GM12878 (cell line): ENCODE measurements around the gene SAFB. TPM values are rescaled to one million over a fixed set of nuclear protein-coding genes. Genes with fewer than 3 reads are reported as not detected.

ENCODE experiments used
- ATAC-seq: fragments of 200-7000 bp; cut with Tn5 transposase; 3 replicates; pipeline ENCODE4 v1.9.1; 2020; ENCODE audit warnings: mild to moderate bottlenecking, moderate library complexity
- BruUV-seq: library from RNA; stranded (reverse); fragments of 400-500 nt; replicated peaks from 2 replicates; lab custom pipeline; 2021; lab: Mats Ljungman, UMichigan
- CTCF ChIA-PET: fragments of 300-600 bp; sonication (Branson Sonifier 250); formaldehyde crosslinking; extraction: SDS; loops from one replicate; lab custom pipeline; 2021; ENCODE audit warnings: inconsistent platforms; lab: Yijun Ruan, JAX
- POLR2A ChIA-PET: fragments of 350-600 bp; formaldehyde crosslinking; extraction: SDS; loops from one replicate; lab custom pipeline; 2021; ENCODE audit warnings: inconsistent platforms; lab: Charles Lee
- RAD21 ChIA-PET: fragments of 300-600 bp; sonication (Branson Sonifier 250); formaldehyde crosslinking; loops from one replicate; lab custom pipeline; 2023; ENCODE audit warnings: antibody characterized with exemption; ENCODE audit not compliant: unreplicated experiment; lab: Charles Lee
- SMC1A ChIA-PET: fragments of 300-600 bp; sonication (Branson Sonifier 250); formaldehyde crosslinking; loops from one replicate; lab custom pipeline; 2023; ENCODE audit not compliant: unreplicated experiment, uncharacterized antibody; lab: Charles Lee
- DNase-seq: peaks from one replicate; pipeline ENCODE4 v3.0.0-alpha.2; 2011; ENCODE audit warnings: low read depth, low spot score
- FAIRE-seq: peaks from 3 replicates; lab custom pipeline; 2011; peaks lifted over from hg19 to GRCh38; lab: Jason Lieb, UNC
- H2AFZ ChIP-seq: 2 replicates; pipeline ENCODE4 v1.6.0; 2011; ENCODE audit warnings: low read depth, low read length, control low read depth; ENCODE audit not compliant: control insufficient read depth
- H3K27ac ChIP-seq: 2 replicates; pipeline ENCODE4 v1.5.1; 2011; ENCODE audit warnings: control low read depth; ENCODE audit not compliant: control insufficient read depth, insufficient read depth
- H3K27me3 ChIP-seq, 2 experiments: replicated peaks in 1 of 2; 2 replicates each; pipeline versions ENCODE4 v1.6.0 to v1.6.1; 2011; ENCODE audit warnings: low read length in 1 of 2; ENCODE audit not compliant: control insufficient read depth in 2 of 2, insufficient read depth in 2 of 2
- H3K36me3 ChIP-seq, 2 experiments: 2 replicates each; pipeline ENCODE4 v1.5.1; 2011; ENCODE audit warnings: low read length in 1 of 2; ENCODE audit not compliant: control insufficient read depth in 2 of 2, insufficient read depth in 2 of 2
- H3K4me1 ChIP-seq: 2 replicates; pipeline ENCODE4 v1.6.1; 2011; ENCODE audit warnings: mild to moderate bottlenecking, low read length, moderate library complexity, mixed read lengths; ENCODE audit not compliant: control insufficient read depth, insufficient read depth
- H3K4me2 ChIP-seq: 2 replicates; pipeline ENCODE4 v1.6.0; 2011; ENCODE audit warnings: control low read depth; ENCODE audit not compliant: control insufficient read depth, insufficient read depth
- H3K4me3 ChIP-seq: fragments of 200-600 bp; sonication (generic); 2 replicates; pipeline ENCODE4 v1.5.1; 2016
- H3K79me2 ChIP-seq: 2 replicates; pipeline ENCODE4 v1.6.0; 2011; ENCODE audit warnings: low read length; ENCODE audit not compliant: control insufficient read depth, insufficient read depth
- H3K9ac ChIP-seq: 2 replicates; pipeline ENCODE4 v1.8.0; 2011; ENCODE audit warnings: low read length, control low read depth, mixed read lengths; ENCODE audit not compliant: control insufficient read depth, insufficient read depth
- H3K9me3 ChIP-seq: replicated peaks from 3 replicates; pipeline ENCODE4 v1.5.1; 2011; ENCODE audit warnings: mild to moderate bottlenecking, low read length; ENCODE audit not compliant: control insufficient read depth, insufficient read depth
- H4K20me1 ChIP-seq: 2 replicates; pipeline ENCODE4 v1.6.0; 2011; ENCODE audit not compliant: control insufficient read depth, insufficient read depth
- BRCA1 ChIP-seq: IDR thresholded peaks from 2 replicates; pipeline ENCODE4 v1.6.1; 2011; ENCODE audit warnings: low read depth, low read length, improper control_type of control experiment
- CBFB ChIP-seq: IDR thresholded peaks from 2 replicates; pipeline ENCODE4 v1.6.1; 2016; ENCODE audit warnings: antibody characterized with exemption, low read depth
- ESRRA ChIP-seq: IDR thresholded peaks from 2 replicates; pipeline ENCODE4 v1.6.1; 2012; ENCODE audit warnings: mild to moderate bottlenecking, low read length, improper control_type of control experiment
- FOXK2 ChIP-seq: fragments of 450-650 bp; IDR thresholded peaks from 2 replicates; pipeline ENCODE4 v1.6.1; 2017; ENCODE audit warnings: mild to moderate bottlenecking, moderate library complexity
- HDAC2 ChIP-seq: fragments of 200-600 bp; sonication (generic); IDR thresholded peaks from 2 replicates; pipeline ENCODE4 v1.6.1; 2017
- HDGF ChIP-seq: fragments of 450-650 bp; IDR thresholded peaks from 2 replicates; pipeline ENCODE4 v1.6.1; 2016; ENCODE audit warnings: antibody characterized with exemption
- PAX8 ChIP-seq: fragments of 450-650 bp; IDR thresholded peaks from 2 replicates; pipeline ENCODE4 v1.6.1; 2017; ENCODE audit warnings: mild to moderate bottlenecking, moderate library complexity
- SMAD1 ChIP-seq: fragments of 450-650 bp; IDR thresholded peaks from 2 replicates; pipeline ENCODE4 v1.6.1; 2018; ENCODE audit warnings: mild to moderate bottlenecking, low read depth; ENCODE audit not compliant: partially characterized antibody
- TCF12 ChIP-seq: IDR thresholded peaks from 2 replicates; pipeline ENCODE4 v1.6.1; 2011; ENCODE audit warnings: low read depth, mild to moderate bottlenecking, low read length
- ZSCAN29 ChIP-seq: fragments of 450-650 bp; IDR thresholded peaks from 2 replicates; pipeline ENCODE4 v1.6.1; 2017; ENCODE audit warnings: mild to moderate bottlenecking, moderate library complexity
- WGBS: methylation state at CpG from one replicate; pipeline ENCODE4 v1.1.6; 2016; ENCODE audit warnings: low lambda C conversion rate; ENCODE audit not compliant: insufficient replicate concordance, insufficient coverage; ENCODE audit errors: missing lambda C conversion rate; 5-methylcytosine and 5-hydroxymethylcytosine counted together
- in situ Hi-C: fragments of 300-500 bp; cut with MboI; formaldehyde crosslinking; loops from 9 replicates; pipeline ENCODE4 v1.14.3; 2018; ENCODE audit warnings: mixed read lengths
- intact Hi-C: fragments of 100-400 bp; cut with micrococcal nuclease; formaldehyde crosslinking; loops from one replicate; pipeline ENCODE4 v1.14.2; 2022; ENCODE audit not compliant: unreplicated experiment
- polyA plus RNA-seq, 11 experiments: library from polyadenylated mRNA; depleted of rRNA in 4 of 11; unstranded in 6 of 11; stranded (reverse) in 5 of 11; fragments of >200 nt; fragmentation: Nextera tagmentation in 4 of 11; fragmentation: Illumina TruSeq in 1 of 11; extraction: Ambion mirVana in 4 of 11; extraction: Trizol in 1 of 11; gene quantifications; 1 replicate in 1 of 11; 2 replicates in 10 of 11; pipeline versions ENCODE4 v1.2.1 to v1.2.3, GENCODE V29; 2011 to 2016; ENCODE audit warnings: inconsistent platforms in 2 of 11, missing spikeins in 2 of 11, low read depth in 1 of 11
- total RNA-seq, 4 experiments: library from RNA; depleted of rRNA in 3 of 4; stranded (reverse); fragments of >200 nt in 3 of 4; fragmentation: Illumina TruSeq in 1 of 4; extraction: Trizol in 1 of 4; gene quantifications; 2 replicates each; pipeline versions ENCODE4 v1.2.1 to v1.2.3, GENCODE V29; 2013 to 2021
- TF ChIP-seq, protein P1 (sequence below): fragments of 450-650 bp; formaldehyde crosslinking; IDR thresholded peaks from 2 replicates; pipeline ENCODE4 v1.4.0; 2022; ENCODE audit warnings: mild to moderate bottlenecking, moderate library complexity

SAFB gene
- total and polyA plus RNA-seq, 10 of the 15 experiments (the other 5 are each of a cell fraction or from before 2014, with no cell fraction given): 1.6 to 131 (median 61.2) TPM

DNA sequence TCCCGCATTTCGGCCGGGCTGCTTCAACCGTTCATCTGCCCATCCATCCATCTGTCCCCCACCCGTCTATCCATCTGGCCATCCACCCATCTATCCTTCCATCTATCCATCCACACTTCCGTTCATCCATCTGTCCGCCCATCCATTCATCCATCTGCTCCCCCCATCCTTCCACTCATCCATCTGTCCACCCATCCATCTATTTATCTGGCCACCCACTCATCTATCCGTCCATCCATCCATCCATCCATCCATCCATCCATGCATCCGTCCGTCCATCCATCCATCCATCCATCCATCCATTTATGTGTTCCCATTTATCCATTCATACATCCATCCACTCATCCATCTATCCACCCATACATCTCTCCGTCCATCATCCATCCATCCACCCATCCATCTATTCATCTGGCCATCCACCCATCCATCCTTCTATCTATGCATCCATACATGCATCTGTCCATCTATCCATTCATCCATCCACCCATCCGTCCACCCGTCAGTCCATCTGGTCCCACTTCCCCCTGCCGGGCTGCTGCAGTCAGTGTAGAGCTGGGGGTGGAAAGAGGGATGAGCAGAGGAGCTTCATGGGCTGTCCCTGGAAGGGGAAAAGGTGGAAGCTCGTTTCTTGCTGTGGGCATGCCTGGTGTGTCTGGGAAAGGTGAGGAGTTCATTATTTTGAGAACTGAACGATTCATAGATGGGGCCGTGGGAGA is 58.7 kb downstream of the SAFB start:
- H3K27ac ChIP-seq: no peak overlapping the region
- intact Hi-C loops (no loop called here), in situ Hi-C loops (loop anchor here (10.0 kb wide), 1 partner anchor 1437 kb away; the partner anchor contains the start of gene YJU2)
- H3K9me3 ChIP-seq: no peaks in the 10 kb centered on the region
- CTCF ChIA-PET: no interaction called here
- H3K9ac ChIP-seq: no peak overlapping the region
- DNase-seq (no peak), FAIRE-seq (no peak), ATAC-seq (no peak)
- WGBS: 69% methylated on average over 13 of the region's 17 CpGs
- no peak for TF ChIP-seq CBFB
- 0 out of 2 replicates have a peak, but pooled peaks have one; percentile 34 for TF ChIP-seq HDGF
- 0 out of 2 replicates have a peak, but pooled peaks have one; percentile 17 for TF ChIP-seq FOXK2
- POLR2A ChIA-PET: interaction anchor here (1.0 kb wide), 1 partner anchor 10 kb away, joined by 6 read pairs; no protein-coding TSS in a partner anchor
- H4K20me1 ChIP-seq: no peaks in the 10 kb centered on the region
- H3K4me2 ChIP-seq: peak overlapping the region; percentile 97
- RAD21 ChIA-PET: no interaction called here
- H3K4me3 ChIP-seq: no peak overlapping the region
- H3K79me2 ChIP-seq: peaks cover 12% of the 10 kb centered on the region
- H2AFZ ChIP-seq: peak overlapping the region; percentile 99
- no peaks in the 10 kb centered on the region for H3K27me3 ChIP-seq
- SMC1A ChIA-PET: no interaction called here
- H3K4me1 ChIP-seq: peaks cover 5% of the 10 kb centered on the region; the same call in 1 of the 2 replicates
- no peaks in the 10 kb centered on the region; a peak in 1 of 4 replicates for H3K36me3 ChIP-seq
- BruUV-seq: no TSS peak

DNA sequence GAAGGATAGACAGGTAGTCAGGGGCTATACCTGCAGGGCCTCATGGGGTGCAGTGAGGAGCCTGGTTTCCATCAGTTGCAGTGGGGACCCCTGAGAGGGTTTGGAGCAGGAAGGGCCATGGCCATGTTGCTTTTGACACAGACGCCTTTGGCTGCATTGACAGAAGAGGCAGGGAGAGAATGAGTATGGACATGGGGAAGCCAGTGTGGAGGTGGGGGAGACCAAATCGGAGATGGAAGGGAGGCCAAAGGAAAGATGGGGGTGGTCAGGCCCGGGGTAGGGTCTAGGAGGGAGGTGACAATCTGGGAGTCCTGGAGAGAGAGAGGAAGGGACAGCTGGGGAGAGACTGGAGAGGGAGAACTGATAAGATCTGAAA is 59.2 kb downstream of the SAFB start:
- no peak overlapping the region for H3K4me2 ChIP-seq
- RAD21 ChIA-PET: no interaction called here
- CTCF ChIA-PET: interaction anchor here (0.7 kb wide), 1 partner anchor 770 kb away, joined by 3 read pairs; no protein-coding TSS in a partner anchor
- intact Hi-C loops (no loop called here), in situ Hi-C loops (loop anchor here (10.0 kb wide), 1 partner anchor 1437 kb away; the partner anchor contains the start of gene YJU2)
- H3K27ac ChIP-seq: no peak overlapping the region
- peaks cover 12% of the 10 kb centered on the region for H3K79me2 ChIP-seq
- no peak overlapping the region for H3K4me3 ChIP-seq
- H3K9ac ChIP-seq: no peak overlapping the region
- H3K9me3 ChIP-seq: no peaks in the 10 kb centered on the region
- 31% methylated on average over 3 of the region's 3 CpGs for WGBS
- SMC1A ChIA-PET: no interaction called here
- no TSS peak for BruUV-seq
- FAIRE-seq (no peak), ATAC-seq (no peak), DNase-seq (no peak)
- no peak overlapping the region for H2AFZ ChIP-seq
- H3K4me1 ChIP-seq: peaks cover 5% of the 10 kb centered on the region; the same call in 1 of the 2 replicates
- no peaks in the 10 kb centered on the region for H3K27me3 ChIP-seq
- POLR2A ChIA-PET: interaction anchor here (1.0 kb wide), 1 partner anchor 9 kb away, joined by 6 read pairs; no protein-coding TSS in a partner anchor
- no peaks in the 10 kb centered on the region; a peak in 1 of 4 replicates for H3K36me3 ChIP-seq
- no peaks in the 10 kb centered on the region for H4K20me1 ChIP-seq
- TF ChIP-seq HDAC2 (no peak), TCF12 (no peak), ZSCAN29 (no peak), BRCA1 (no peak), PAX8 (no peak), ESRRA (no peak), SMAD1 (no peak)
- TF ChIP-seq, protein P1, sequence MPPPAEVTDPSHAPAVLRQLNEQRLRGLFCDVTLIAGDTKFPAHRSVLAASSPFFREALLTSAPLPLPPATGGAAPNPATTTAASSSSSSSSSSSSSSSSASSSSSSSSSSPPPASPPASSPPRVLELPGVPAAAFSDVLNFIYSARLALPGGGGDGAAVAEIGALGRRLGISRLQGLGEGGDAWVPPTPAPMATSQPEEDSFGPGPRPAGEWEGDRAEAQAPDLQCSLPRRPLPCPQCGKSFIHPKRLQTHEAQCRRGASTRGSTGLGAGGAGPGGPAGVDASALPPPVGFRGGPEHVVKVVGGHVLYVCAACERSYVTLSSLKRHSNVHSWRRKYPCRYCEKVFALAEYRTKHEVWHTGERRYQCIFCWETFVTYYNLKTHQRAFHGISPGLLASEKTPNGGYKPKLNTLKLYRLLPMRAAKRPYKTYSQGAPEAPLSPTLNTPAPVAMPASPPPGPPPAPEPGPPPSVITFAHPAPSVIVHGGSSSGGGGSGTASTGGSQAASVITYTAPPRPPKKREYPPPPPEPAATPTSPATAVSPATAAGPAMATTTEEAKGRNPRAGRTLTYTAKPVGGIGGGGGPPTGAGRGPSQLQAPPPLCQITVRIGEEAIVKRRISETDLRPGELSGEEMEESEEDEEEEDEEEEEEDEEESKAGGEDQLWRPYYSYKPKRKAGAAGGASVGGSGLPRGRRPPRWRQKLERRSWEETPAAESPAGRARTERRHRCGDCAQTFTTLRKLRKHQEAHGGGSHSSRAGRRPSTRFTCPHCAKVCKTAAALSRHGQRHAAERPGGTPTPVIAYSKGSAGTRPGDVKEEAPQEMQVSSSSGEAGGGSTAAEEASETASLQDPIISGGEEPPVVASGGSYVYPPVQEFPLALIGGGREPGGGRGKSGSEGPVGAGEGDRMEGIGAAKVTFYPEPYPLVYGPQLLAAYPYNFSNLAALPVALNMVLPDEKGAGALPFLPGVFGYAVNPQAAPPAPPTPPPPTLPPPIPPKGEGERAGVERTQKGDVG: no peak
